ENCODE measurements around the gene ASAH2.

DNA sequence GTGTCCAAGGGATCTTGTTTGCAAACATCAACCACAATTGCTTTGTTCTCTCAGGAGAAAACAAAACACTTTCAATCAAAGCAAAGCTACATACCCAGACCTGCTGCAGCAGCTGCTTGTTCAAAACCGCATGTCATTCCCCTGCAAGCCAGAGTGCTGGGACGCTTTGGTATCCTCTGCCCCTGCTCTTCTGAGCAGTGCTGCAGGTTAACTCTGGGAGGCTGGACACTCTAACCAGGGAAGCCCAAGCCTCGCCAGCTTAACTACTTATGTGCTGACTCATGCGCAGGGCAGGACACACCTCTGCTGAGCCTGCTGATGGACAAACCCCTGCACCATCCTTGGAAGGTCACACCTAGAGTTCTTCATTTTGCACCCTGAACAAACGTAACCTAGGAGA is 28.2 kb upstream of the ASAH2 start:
- TF ChIP-seq, protein P1, sequence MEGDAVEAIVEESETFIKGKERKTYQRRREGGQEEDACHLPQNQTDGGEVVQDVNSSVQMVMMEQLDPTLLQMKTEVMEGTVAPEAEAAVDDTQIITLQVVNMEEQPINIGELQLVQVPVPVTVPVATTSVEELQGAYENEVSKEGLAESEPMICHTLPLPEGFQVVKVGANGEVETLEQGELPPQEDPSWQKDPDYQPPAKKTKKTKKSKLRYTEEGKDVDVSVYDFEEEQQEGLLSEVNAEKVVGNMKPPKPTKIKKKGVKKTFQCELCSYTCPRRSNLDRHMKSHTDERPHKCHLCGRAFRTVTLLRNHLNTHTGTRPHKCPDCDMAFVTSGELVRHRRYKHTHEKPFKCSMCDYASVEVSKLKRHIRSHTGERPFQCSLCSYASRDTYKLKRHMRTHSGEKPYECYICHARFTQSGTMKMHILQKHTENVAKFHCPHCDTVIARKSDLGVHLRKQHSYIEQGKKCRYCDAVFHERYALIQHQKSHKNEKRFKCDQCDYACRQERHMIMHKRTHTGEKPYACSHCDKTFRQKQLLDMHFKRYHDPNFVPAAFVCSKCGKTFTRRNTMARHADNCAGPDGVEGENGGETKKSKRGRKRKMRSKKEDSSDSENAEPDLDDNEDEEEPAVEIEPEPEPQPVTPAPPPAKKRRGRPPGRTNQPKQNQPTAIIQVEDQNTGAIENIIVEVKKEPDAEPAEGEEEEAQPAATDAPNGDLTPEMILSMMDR (IDR thresholded peaks at IDR 0.05), result no peak
- TF ChIP-seq EZH2 (IDR thresholded peaks at IDR 0.05; ENCODE audit: borderline replicate concordance, insufficient read depth, low read depth, low read length, poor library complexity, severe bottlenecking), result no peak

Data from B cell (primary cell).